LNCAP (cell line): ENCODE measurements around the gene OOSP4A.

Experiments used
- TF ChIP-seq, protein P1 (sequence below): fragments of 450-650 bp; IDR thresholded peaks from 2 replicates; pipeline ENCODE4 v1.5.1; 2017; ENCODE audit warnings: mild to moderate bottlenecking

The OOSP4A gene

DNA sequence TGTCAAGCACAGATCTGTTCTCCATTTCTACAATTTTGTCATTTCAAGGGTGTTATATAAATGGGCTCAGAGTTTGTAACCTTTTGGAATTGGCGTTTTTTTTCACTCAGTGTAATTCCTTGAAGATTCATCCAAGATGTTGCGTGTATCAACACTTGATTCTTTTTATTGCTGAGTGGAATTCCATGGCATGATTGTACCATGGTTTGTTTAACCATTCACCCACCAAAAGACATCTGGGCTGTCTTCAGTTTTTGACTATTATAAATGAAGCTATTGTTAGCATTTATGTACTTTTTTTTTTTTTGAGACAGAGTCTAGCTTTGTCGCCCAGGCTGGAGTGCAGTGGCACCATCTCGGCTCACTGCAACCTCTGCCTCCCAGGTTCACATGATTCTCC is 22.7 kb upstream of the OOSP4A start:
- TF ChIP-seq, protein P1, sequence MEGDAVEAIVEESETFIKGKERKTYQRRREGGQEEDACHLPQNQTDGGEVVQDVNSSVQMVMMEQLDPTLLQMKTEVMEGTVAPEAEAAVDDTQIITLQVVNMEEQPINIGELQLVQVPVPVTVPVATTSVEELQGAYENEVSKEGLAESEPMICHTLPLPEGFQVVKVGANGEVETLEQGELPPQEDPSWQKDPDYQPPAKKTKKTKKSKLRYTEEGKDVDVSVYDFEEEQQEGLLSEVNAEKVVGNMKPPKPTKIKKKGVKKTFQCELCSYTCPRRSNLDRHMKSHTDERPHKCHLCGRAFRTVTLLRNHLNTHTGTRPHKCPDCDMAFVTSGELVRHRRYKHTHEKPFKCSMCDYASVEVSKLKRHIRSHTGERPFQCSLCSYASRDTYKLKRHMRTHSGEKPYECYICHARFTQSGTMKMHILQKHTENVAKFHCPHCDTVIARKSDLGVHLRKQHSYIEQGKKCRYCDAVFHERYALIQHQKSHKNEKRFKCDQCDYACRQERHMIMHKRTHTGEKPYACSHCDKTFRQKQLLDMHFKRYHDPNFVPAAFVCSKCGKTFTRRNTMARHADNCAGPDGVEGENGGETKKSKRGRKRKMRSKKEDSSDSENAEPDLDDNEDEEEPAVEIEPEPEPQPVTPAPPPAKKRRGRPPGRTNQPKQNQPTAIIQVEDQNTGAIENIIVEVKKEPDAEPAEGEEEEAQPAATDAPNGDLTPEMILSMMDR = no peak

DNA sequence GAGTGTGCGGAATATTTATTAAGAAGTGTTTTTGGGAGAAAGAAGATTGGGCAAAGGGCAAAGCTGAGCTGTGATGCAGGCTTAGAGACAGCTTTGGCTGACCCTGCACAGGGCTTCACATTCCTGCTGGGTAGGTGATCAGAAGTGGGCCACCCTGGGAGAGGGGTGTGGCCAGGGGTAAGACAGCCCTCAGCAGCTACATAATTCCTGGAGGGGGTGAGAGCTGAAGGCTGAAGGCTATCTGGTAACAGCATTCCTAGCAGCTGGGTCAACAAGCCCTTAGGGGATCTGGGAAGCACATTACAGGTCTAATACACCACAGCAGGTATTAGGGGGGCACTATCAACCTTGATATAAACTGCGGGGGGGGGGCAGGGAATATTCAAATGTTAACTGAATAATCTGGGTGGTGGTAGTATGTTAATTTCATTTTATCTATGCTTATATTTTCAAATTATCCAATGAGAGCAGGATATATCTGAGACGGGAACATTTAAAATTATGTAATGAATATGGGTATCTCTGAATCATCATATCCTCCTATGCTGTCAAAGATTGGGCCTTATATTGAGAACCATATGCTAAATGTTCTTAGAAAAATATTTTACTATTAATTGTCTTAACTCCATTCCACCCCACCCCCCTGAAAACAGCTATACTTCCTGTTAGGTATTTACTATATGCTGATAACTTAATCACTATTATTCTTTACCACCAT is 19.7 kb upstream of the OOSP4A start:
- TF ChIP-seq, protein P1 = no peak

DNA sequence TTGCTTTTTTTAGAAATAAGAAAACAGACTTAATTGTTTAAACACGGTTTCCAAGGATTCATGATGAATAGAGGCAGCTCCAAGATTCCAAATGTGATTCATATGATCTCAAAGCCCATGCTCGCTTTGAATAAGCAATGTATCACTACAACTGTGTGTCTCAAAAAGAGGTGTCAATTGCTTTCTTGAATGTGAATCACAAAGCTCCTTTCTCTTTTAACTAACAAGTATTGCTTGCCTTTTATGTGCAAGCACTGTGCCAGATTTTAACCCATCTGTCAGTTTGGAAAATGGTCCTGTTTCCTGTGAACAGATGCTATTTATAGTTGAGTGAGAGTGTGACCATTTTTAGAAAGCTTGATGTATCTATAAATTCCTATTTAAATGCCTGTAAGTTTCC is 19.1 kb upstream of the OOSP4A start:
- TF ChIP-seq, protein P1 = no peak

DNA sequence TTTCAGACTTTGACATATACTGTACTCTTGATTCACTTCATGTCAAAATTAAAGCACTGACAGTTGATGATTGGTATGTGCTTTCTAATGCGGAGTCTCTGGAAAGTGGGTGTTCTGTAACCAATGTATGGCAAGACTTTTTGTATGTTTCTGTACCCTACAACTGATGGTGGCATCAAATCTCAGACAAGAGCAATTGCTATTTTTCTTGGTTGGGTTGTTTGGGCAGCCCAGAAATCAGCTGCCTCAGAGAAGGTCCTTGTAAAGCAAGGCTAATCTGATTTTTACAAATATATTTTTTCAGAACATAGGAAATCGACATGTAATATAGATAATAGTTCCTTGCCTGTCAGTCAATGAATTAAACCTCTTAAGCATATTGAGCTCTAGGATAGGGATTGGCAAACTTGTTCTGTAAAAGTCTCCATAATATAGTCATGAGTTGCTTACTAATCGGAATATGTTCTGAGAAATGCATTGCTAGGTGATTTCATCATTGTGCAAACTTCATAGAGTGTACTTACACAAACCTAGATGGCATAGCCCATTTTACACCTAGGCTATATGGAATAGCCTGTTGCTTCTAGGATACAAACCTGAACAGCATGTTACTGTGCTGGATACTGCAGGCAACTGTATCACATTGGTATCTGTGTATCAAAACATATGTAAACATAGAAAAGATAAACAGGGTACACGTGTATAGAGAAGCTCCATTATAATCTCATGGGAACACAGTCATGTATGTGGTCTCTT is 10.2 kb upstream of the OOSP4A start:
- TF ChIP-seq, protein P1 = no peak

DNA sequence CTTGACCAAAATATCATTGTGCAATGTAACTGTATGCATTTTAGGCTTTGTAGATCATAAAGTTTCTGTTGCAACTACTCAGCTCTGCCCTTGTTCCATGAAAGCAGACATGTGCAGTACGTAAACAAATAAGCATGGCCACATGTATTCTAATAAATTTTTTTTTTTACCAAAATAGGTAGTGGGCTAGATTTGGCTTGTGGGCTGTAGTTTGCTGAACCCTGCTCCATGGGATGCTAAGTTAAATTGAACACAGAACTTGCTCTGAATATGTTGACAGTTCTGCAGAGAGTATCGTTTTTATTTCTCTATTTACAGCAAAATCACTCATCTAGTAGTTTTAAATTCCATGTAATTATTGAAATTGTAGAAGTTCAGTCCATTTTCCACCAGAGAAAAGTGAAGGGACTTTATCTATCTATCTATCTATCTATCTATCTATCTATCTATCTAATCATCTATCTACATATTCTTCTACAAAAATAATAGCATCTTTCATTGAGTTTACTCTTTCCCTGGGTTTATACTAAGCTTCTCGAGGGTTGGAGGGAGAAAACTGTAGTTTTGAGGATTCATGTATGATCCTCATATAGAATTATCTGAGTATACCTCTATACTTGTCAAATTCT is 9.5 kb upstream of the OOSP4A start:
- TF ChIP-seq, protein P1 = no peak

DNA sequence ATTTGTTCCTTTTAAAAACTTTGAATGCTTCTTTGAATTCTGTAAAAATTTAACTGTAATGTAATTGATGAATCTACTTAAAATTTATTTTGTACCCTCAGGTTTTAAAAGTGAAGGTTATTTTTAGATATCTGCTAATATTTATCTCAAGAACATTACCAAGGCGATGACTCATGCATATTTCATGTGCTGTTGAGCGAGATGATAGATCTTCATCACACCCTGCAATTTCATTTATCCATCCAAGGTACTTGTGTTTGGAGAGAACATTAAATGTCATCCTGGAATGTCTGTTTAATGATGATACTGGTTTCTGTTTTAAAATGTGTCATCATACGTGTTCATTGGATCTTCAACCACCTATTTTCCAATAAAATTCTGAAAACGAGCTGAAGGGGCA is 6.7 kb upstream of the OOSP4A start:
- TF ChIP-seq, protein P1 = no peak

DNA sequence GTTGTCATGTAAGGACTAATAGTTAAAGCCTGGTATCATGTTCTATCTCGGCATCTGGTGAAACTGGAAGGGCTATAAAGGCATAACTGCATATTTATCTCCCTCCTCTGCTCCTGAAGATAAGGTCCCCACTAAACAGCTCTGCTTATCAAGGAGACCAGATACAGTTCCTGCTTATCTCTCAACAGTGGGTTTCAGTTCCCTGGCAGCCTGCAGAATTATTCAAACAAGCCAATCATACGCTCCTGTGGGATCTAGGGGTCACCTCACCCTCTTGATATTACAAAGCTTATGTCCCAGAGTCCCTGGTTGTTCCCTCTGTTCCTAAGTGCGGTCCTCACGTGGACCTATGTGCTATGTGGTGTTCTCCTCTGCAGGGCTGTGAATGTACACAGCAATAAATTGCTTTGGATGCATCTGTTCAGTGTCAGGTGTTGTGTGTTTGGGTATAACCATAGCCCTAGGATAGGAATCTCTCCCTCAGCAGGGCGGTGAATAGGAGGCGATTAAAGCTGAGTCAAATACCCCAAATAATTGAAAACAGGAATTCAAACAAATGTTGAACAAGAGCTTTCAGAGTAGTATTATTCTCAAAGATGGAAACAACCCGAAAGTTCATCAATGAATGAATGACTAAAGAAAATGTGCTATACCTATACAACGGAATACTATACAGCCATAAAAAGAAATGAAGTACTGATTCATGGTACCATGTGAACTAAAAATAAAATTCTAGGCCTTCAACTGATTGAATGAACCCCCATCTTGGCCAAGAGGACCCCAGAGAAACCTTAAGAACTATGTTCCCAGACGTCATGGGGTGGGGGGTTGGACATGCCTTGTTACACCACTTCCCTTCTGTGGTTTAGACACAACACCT is 3.1 kb upstream of the OOSP4A start:
- TF ChIP-seq, protein P1 = no peak
